RWPE1 (cell line): ENCODE data around the gene MYO1E.

Experiments used
- CTCF ChIA-PET: fragments of 350-600 bp; sonication (Branson Sonifier 250); formaldehyde crosslinking; extraction: SDS; loops from one replicate; lab custom pipeline; 2021; lab: Yijun Ruan, JAX
- POLR2A ChIA-PET: fragments of 400-600 bp; formaldehyde crosslinking; extraction: SDS; loops from one replicate; lab custom pipeline; 2020; ENCODE audit warnings: antibody characterized with exemption; ENCODE audit not compliant: low non-redundant PET; lab: Yijun Ruan, JAX
- DNase-seq: peaks from one replicate; pipeline ENCODE4 v3.0.0; 2012; ENCODE audit warnings: low spot score
- H3K27ac ChIP-seq: fragments of 450-650 bp; 2 replicates; pipeline ENCODE4 v1.5.1; 2017
- CTCF ChIP-seq: fragments of 450-650 bp; conservative IDR thresholded peaks from 2 replicates; pipeline ENCODE4 v1.5.1; 2017; ENCODE audit warnings: low read depth, mild to moderate bottlenecking

Gene MYO1E

GRCh38 chr15:59116141-59116540 lies 256.5 kb downstream of the MYO1E start:
- POLR2A ChIA-PET: no interaction called here
- TF ChIP-seq CTCF: no peak

GRCh38 chr15:59115047-59115446 lies 257.6 kb downstream of the MYO1E start:
- POLR2A ChIA-PET: no interaction called here
- DNase-seq: no peak
- CTCF ChIA-PET: no interaction called here
- no peak overlapping the region for H3K27ac ChIP-seq
- no peak for TF ChIP-seq CTCF

More at GRCh38 chr15:59116141-59116540, 256.5 kb downstream of the MYO1E start:
- CTCF ChIA-PET: interaction anchor here (0.6 to 0.9 kb wide), 3 partner anchors 10 to 340 kb away, joined by 3 read pairs; no protein-coding TSS in a partner anchor
- DNase-seq: no peak
- no peak overlapping the region for H3K27ac ChIP-seq

DNA sequence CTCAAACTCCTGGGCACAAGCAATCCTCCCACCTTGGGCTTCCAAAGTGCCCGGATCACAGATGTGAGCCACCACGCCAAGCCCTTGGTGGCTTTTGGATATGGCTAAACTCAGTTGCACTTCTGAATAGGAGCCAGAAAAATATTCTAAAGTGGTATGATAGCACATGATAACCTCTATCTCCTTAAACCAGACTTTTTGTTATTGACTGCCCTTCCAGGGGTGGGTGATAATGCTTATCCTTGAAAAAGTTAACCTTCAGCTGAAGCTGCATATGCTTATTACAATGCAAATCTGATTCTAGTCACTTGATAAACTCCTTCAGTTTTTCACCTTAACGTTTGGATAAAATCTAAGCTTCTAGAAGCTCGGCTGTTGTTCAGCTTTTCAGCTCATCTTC lies 261.4 kb downstream of the MYO1E start:
- POLR2A ChIA-PET: no interaction called here
- TF ChIP-seq CTCF: no peak
- DNase-seq: no peak
- no peak overlapping the region for H3K27ac ChIP-seq
- CTCF ChIA-PET: interaction anchor here (0.7 to 1.3 kb wide), 2 partner anchors 382 to 391 kb away, joined by 3 read pairs; no protein-coding TSS in a partner anchor

DNA sequence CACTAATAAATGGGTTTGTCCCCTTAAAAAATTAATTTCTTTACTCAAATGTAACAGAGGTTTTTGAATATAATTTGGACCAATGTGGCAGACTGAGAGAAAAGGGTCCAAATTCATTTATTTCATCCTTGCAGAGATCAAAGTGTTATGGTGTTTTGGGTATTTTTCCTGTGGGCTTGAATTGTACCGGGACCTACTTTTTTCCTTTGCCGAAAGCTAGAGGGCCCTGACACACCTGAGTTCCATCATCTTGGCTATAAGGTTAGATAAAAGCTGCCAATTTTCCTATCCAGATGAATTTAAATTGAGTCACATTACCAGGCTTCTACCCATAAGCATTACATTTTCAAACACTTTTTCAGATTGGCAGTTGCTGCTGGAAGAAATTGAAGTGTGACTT lies 266.8 kb downstream of the MYO1E start:
- TF ChIP-seq CTCF: peak; percentile 68
- DNase-seq: peak; percentile 57
- ChIA-PET POLR2A (interaction anchor here (0.6 kb wide), 1 partner anchor 176 kb away, joined by 3 read pairs; no protein-coding TSS in a partner anchor), CTCF (interaction anchor here (0.5 to 0.6 kb wide), 3 partner anchors 60 to 120 kb away, joined by 3 to 4 read pairs (median 3); no protein-coding TSS in a partner anchor)
- H3K27ac ChIP-seq: peak overlapping the region; percentile 94

- ChIA-PET CTCF (interaction anchor here (0.6 kb wide), 1 partner anchor 502 kb away, joined by 4 read pairs; no protein-coding TSS in a partner anchor), POLR2A (no interaction called here)
- DNase-seq: peak; percentile 98
- peak within 1 kb of the TSS; percentile 94 for H3K27ac ChIP-seq
- TF ChIP-seq CTCF: no peak
These were observed 267.5 kb downstream of the MYO1E start, which contains the start of gene CCNB2 for GRCh38 chr15:59104912-59105732. Gene CCNB2, plus strand, starts transcription at chr15:59105146. Its CDS starts 123 bp downstream, at chr15:59105269.

- no peak for TF ChIP-seq CTCF
- H3K27ac ChIP-seq: peak overlapping the region; percentile 94
- CTCF ChIA-PET: no interaction called here
- POLR2A ChIA-PET: no interaction called here
- DNase-seq: no peak
These were observed 268.1 kb downstream of the MYO1E start for GRCh38 chr15:59104602-59104911.
